ENCODE data around the gene MAP1S. TPM values are rescaled to one million over a fixed set of nuclear protein-coding genes. Genes with fewer than 3 reads are reported as not detected.

Gene MAP1S
- total RNA-seq, 1 experiment from 2014 or later, result 51.4 TPM

- Mint-ChIP-seq H3K4me1 (ENCODE audit: low read depth, unreplicated experiment) (no peaks in the 10 kb centered on the region), H3K27me3 (ENCODE audit: insufficient read depth, unreplicated experiment) (peaks cover 16% of the 10 kb centered on the region), H3K27ac (ENCODE audit: unreplicated experiment) (no peak overlapping the region), H3K36me3 (ENCODE audit: insufficient read depth, unreplicated experiment) (no peaks in the 10 kb centered on the region), H3K9me3 (ENCODE audit: unreplicated experiment) (no peaks in the 10 kb centered on the region), H3K4me3 (ENCODE audit: unreplicated experiment) (no peak overlapping the region)
- Histone ChIP-seq H3K4me1 (no peaks in the 10 kb centered on the region), H3K36me3 (ENCODE audit: control insufficient read depth, insufficient read depth, low read length) (no peaks in the 10 kb centered on the region), H3K9me3 (no peaks in the 10 kb centered on the region), H3K4me3 (ENCODE audit: low read depth, low read length) (no peak overlapping the region), H3K27me3 (replicated peaks; ENCODE audit: control insufficient read depth, insufficient read depth, low read length) (no peaks in the 10 kb centered on the region)
- no TSS peak for BruUV-seq (replicated peaks)
- peak in 1 of 2 experiments; percentile 51 for DNase-seq
- CTCF ChIA-PET, result no interaction called here
- intact Hi-C loops (cut with micrococcal nuclease; ENCODE audit: unreplicated experiment), result no loop called here
- POLR2A ChIA-PET, result no interaction called here
- TF ChIP-seq CTCF (IDR thresholded peaks at IDR 0.05; ENCODE audit: insufficient read depth in 1 of 2, low read depth in 1 of 2, low read length in 1 of 2, severe bottlenecking in 1 of 2, unreplicated experiment in 1 of 2), result no peak
Observed at GRCh38 chr19:17681505-17682125, 37.7 kb upstream of the MAP1S start.

GRCh38 chr19:17682273-17682672 lies 37.0 kb upstream of the MAP1S start:
- H3K27me3 ChIP-seq (replicated peaks; ENCODE audit: control insufficient read depth, insufficient read depth, low read length), result no peaks in the 10 kb centered on the region
- Mint-ChIP-seq H3K4me1 (ENCODE audit: low read depth, unreplicated experiment) (peaks cover under 1% of the 10 kb centered on the region), H3K4me3 (ENCODE audit: unreplicated experiment) (no peak overlapping the region), H3K27ac (ENCODE audit: unreplicated experiment) (no peak overlapping the region), H3K36me3 (ENCODE audit: insufficient read depth, unreplicated experiment) (no peaks in the 10 kb centered on the region), H3K9me3 (ENCODE audit: unreplicated experiment) (no peaks in the 10 kb centered on the region), H3K27me3 (ENCODE audit: insufficient read depth, unreplicated experiment) (peaks cover 16% of the 10 kb centered on the region)
- H3K4me1 ChIP-seq, result no peaks in the 10 kb centered on the region
- POLR2A ChIA-PET, result no interaction called here
- no peak for DNase-seq
- H3K9me3 ChIP-seq, result no peaks in the 10 kb centered on the region
- intact Hi-C loops (cut with micrococcal nuclease; ENCODE audit: unreplicated experiment), result no loop called here
- CTCF ChIA-PET, result no interaction called here
- TF ChIP-seq CTCF (IDR thresholded peaks at IDR 0.05; ENCODE audit: insufficient read depth in 1 of 2, low read depth in 1 of 2, low read length in 1 of 2, severe bottlenecking in 1 of 2, unreplicated experiment in 1 of 2), result no peak
- H3K4me3 ChIP-seq (ENCODE audit: low read depth, low read length), result no peak overlapping the region
- no TSS peak for BruUV-seq (replicated peaks)
- no peaks in the 10 kb centered on the region for H3K36me3 ChIP-seq (ENCODE audit: control insufficient read depth, insufficient read depth, low read length)

GRCh38 chr19:17683078-17683477 lies 36.2 kb upstream of the MAP1S start:
- Histone ChIP-seq H3K4me1 (no peaks in the 10 kb centered on the region), H3K4me3 (ENCODE audit: low read depth, low read length) (no peak overlapping the region), H3K27me3 (replicated peaks; ENCODE audit: control insufficient read depth, insufficient read depth, low read length) (no peaks in the 10 kb centered on the region; the same call in 1 of the 2 replicates), H3K9me3 (no peaks in the 10 kb centered on the region), H3K36me3 (ENCODE audit: control insufficient read depth, insufficient read depth, low read length) (no peaks in the 10 kb centered on the region)
- Mint-ChIP-seq H3K4me3 (ENCODE audit: unreplicated experiment) (no peak overlapping the region), H3K27ac (ENCODE audit: unreplicated experiment) (no peak overlapping the region), H3K36me3 (ENCODE audit: insufficient read depth, unreplicated experiment) (no peaks in the 10 kb centered on the region), H3K27me3 (ENCODE audit: insufficient read depth, unreplicated experiment) (peaks cover 20% of the 10 kb centered on the region), H3K9me3 (ENCODE audit: unreplicated experiment) (no peaks in the 10 kb centered on the region), H3K4me1 (ENCODE audit: low read depth, unreplicated experiment) (peaks cover 6% of the 10 kb centered on the region)
- ChIA-PET POLR2A (no interaction called here), CTCF (interaction anchor here (0.6 kb wide), 1 partner anchor 548 kb away, joined by 5 read pairs; no protein-coding TSS in a partner anchor)
- no peak for DNase-seq
- no TSS peak for BruUV-seq (replicated peaks)
- no peak for TF ChIP-seq CTCF (IDR thresholded peaks at IDR 0.05; ENCODE audit: insufficient read depth in 1 of 2, low read depth in 1 of 2, low read length in 1 of 2, severe bottlenecking in 1 of 2, unreplicated experiment in 1 of 2)
- intact Hi-C loops (cut with micrococcal nuclease; ENCODE audit: unreplicated experiment), result no loop called here

All from Caco-2 (cell line).